Measurements from ENCODE around the gene MLN.

GRCh38 chr6:33800248-33800969, 3.4 kb downstream of the MLN start:
- TF ChIP-seq CTCF (IDR thresholded peaks at IDR 0.05) = no peak
- no peak for TF ChIP-seq POLR2A (IDR thresholded peaks at IDR 0.05)
